NCI-H345 treated with DMSO at 0.1 percent for 48 hours (cell line): ENCODE measurements around the gene DPYD.

Experiments
- DNase-seq: peaks from one replicate; lab custom pipeline; 2025; ENCODE audit not compliant: unreplicated experiment; lab: John Stamatoyannopoulos, UW

DPYD gene

GRCh38 chr1:97112442-97112841, 808.4 kb downstream of the DPYD start:
- no peak for DNase-seq

GRCh38 chr1:97108179-97108578, 812.7 kb downstream of the DPYD start:
- no peak for DNase-seq

GRCh38 chr1:97105531-97105930, 815.3 kb downstream of the DPYD start:
- no peak for DNase-seq

- no peak for DNase-seq
Measured at GRCh38 chr1:97101509-97101908, 819.3 kb downstream of the DPYD start.

- no peak for DNase-seq
Measured at GRCh38 chr1:97097404-97097925, 823.4 kb downstream of the DPYD start.

GRCh38 chr1:97095764-97096163, 825.1 kb downstream of the DPYD start:
- no peak for DNase-seq

GRCh38 chr1:97094247-97094972, 826.4 kb downstream of the DPYD start:
- no peak for DNase-seq

GRCh38 chr1:97093741-97094140, 827.1 kb downstream of the DPYD start:
- DNase-seq, result no peak

- no peak for DNase-seq
Measured at GRCh38 chr1:97092824-97093223, 828.0 kb downstream of the DPYD start.

- DNase-seq, result no peak
Measured at GRCh38 chr1:97091679-97092078, 829.2 kb downstream of the DPYD start.

GRCh38 chr1:97091263-97091662, 829.6 kb downstream of the DPYD start:
- DNase-seq, result no peak

- no peak for DNase-seq
Measured at GRCh38 chr1:97090725-97091124, 830.1 kb downstream of the DPYD start.

- DNase-seq, result no peak
Measured at GRCh38 chr1:97089173-97089572, 831.7 kb downstream of the DPYD start.

- no peak for DNase-seq
Measured at GRCh38 chr1:97088391-97088790, 832.4 kb downstream of the DPYD start.

- no peak for DNase-seq
Measured at GRCh38 chr1:97084546-97084945, 836.3 kb downstream of the DPYD start.

GRCh38 chr1:97082160-97082848, 838.5 kb downstream of the DPYD start:
- no peak for DNase-seq

GRCh38 chr1:97078872-97079271, 842.0 kb downstream of the DPYD start:
- DNase-seq, result no peak

- DNase-seq, result no peak
Measured at GRCh38 chr1:97077221-97077620, 843.6 kb downstream of the DPYD start.

GRCh38 chr1:97074771-97075170, 846.1 kb downstream of the DPYD start:
- DNase-seq, result no peak

GRCh38 chr1:97073936-97074335, 846.9 kb downstream of the DPYD start:
- no peak for DNase-seq

- no peak for DNase-seq
Measured at GRCh38 chr1:97073169-97073568, 847.7 kb downstream of the DPYD start.

- no peak for DNase-seq
Measured at GRCh38 chr1:97071173-97071572, 849.7 kb downstream of the DPYD start.
